Adrenal gland (tissue), 12 donors: ENCODE data around the gene PIPOX. TPM values are rescaled to one million over a fixed set of nuclear protein-coding genes. Genes with fewer than 3 reads are reported as not detected.

Source experiments
- DNase-seq, 7 donors: peaks; one replicate each; pipeline ENCODE4 v3.0.0-alpha.2; 2019 to 2020
- H3K27ac ChIP-seq, 5 donors: fragments of 200-600 bp; sonication (generic) in 4 of 5; 1 replicate in 3 of 5; 2 replicates in 2 of 5; pipeline versions ENCODE4 v1.5.1 to v1.8.0; 2016 to 2020; ENCODE audit warnings: mild to moderate bottlenecking in 1 of 5
- H3K27me3 ChIP-seq: fragments of 200-600 bp; 2 replicates; pipeline ENCODE4 v1.8.0; 2021
- H3K36me3 ChIP-seq, 2 donors: fragments of 200-600 bp; replicated peaks in 1 of 2; 1 replicate in 1 of 2; 2 replicates in 1 of 2; pipeline versions ENCODE4 v1.5.1 to v1.8.0; 2018 to 2022
- H3K4me1 ChIP-seq, 2 donors: fragments of 200-600 bp; replicated peaks in 1 of 2; 1 replicate in 1 of 2; 2 replicates in 1 of 2; pipeline versions ENCODE4 v1.5.1 to v1.8.0; 2018 to 2021
- H3K4me3 ChIP-seq, 4 donors: fragments of 200-600 bp; sonication (generic) in 3 of 4; one replicate each; pipeline ENCODE4 v1.5.1; 2016 to 2018
- H3K9me3 ChIP-seq, 3 donors: fragments of 200-600 bp; sonication (generic) in 1 of 3; replicated peaks in 1 of 3; 1 replicate in 2 of 3; 2 replicates in 1 of 3; pipeline versions ENCODE4 v1.5.1 to v1.8.0; 2016 to 2021
- CTCF ChIP-seq, 6 experiments: fragments of 450-650 bp in 4 of 6; fragments of 200-600 bp in 2 of 6; sonication (generic) in 1 of 6; IDR thresholded peaks; 1 replicate in 5 of 6; 2 replicates in 1 of 6; pipeline versions ENCODE4 v1.5.1 to v1.8.0; 2016 to 2021; ENCODE audit warnings: antibody characterized with exemption in 6 of 6, mild to moderate bottlenecking in 2 of 6, moderate library complexity in 1 of 6
- POLR2A ChIP-seq, 2 donors: fragments of 450-650 bp; IDR thresholded peaks; one replicate each; pipeline ENCODE4 v1.6.1; 2017; ENCODE audit warnings: antibody characterized with exemption in 2 of 2, mild to moderate bottlenecking in 2 of 2, moderate library complexity in 1 of 2
- WGBS, 4 donors: extraction: QIAGEN DNeasy Blood & Tissue Kit in 2 of 4; methylation state at CpG; one replicate each; pipeline versions ENCODE4 v1.1.5 to v1.1.7; 2013 to 2017; 5-methylcytosine and 5-hydroxymethylcytosine counted together
- intact Hi-C, 2 donors: fragments of 100-400 bp; cut with DNase I; formaldehyde crosslinking; loops; one replicate each; pipeline versions ENCODE4 v1.14.1 to v1.15.0; 2022 to 2023
- polyA plus RNA-seq, 3 donors: library from polyadenylated mRNA; stranded (reverse); fragments of 200-250 nt in 2 of 3; fragments of 350-450 nt in 1 of 3; fragmentation: Illumina TruSeq in 1 of 3; extraction: RNeasy Lipid Tissue Mini Kit (QIAGEN cat#74804) in 1 of 3; gene quantifications; one replicate each; pipeline ENCODE4 v1.2.3, GENCODE V29; 2013 to 2014
- total RNA-seq, 9 donors: library from RNA; depleted of rRNA in 4 of 9; stranded (reverse); fragments of >200 nt in 4 of 9; fragments of 120-200 nt in 1 of 9; fragmentation: NEBNext Ultra II Directional in 1 of 9; extraction: Animal tissue kit (Norgen Biotek cat#: 25700) in 1 of 9; gene quantifications; one replicate each; pipeline versions ENCODE4 v1.1.0 to v1.2.4, GENCODE V29; 2013 to 2023
- donor health status: healthy with polysubstance abuse.
- donor health status: Bipolar disorder and iron deficiency.
- donor health status: DM: yes; HTN: yes; CAD: no.
- donor health status: DM: no; HTN: no; CAD: no.
- donor health status: DM: no; HTN: no; CAD: no.
- donor health status: DM: yes; HTN: yes; CAD: no.

The PIPOX gene
- total and polyA plus RNA-seq, 12 donors, result 0.34 to 2.2 (median 1.3) TPM

- H3K4me1 ChIP-seq, result no peaks in the 10 kb centered on the region
- no peaks in the 10 kb centered on the region for H3K9me3 ChIP-seq
- 24 to 45% (median 32%) methylated on average over 5 to 6 of the region's 6 CpGs for WGBS, 4 donors
- H3K27me3 ChIP-seq, result no peaks in the 10 kb centered on the region
- intact Hi-C loops, result no loop called here
- H3K36me3 ChIP-seq, result no peaks in the 10 kb centered on the region
- no peak overlapping the region for H3K4me3 ChIP-seq
- no peak for TF ChIP-seq POLR2A (IDR thresholded peaks at IDR 0.05)
- no peak for TF ChIP-seq CTCF (IDR thresholded peaks at IDR 0.05)
- H3K27ac ChIP-seq, result no peak overlapping the region
- DNase-seq, result no peak
Measured at GRCh38 chr17:29032857-29033197, 10.1 kb upstream of the PIPOX start.

DNA sequence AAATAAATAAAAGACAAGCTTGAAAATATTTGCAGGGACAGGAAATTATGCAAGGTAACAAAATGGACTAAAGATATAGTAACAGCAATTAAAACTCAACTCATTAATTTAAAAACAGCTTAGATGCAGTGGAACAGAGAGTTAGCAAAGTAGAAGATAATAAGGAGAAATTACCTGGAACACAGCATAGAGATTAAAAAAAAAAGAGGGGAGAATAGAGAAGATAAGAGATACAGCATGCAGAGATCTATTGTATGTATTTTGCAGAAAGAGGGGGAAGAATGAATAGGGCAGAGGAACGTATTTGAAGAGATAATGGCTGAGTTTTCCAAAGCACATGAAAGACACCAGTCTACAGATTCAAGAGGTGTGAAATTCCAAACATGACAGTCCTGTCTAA lies 8.4 kb upstream of the PIPOX start:
- H3K36me3 ChIP-seq, result no peaks in the 10 kb centered on the region
- no peaks in the 10 kb centered on the region for H3K9me3 ChIP-seq
- intact Hi-C loops, result no loop called here
- peaks cover 0 to 6% of the 10 kb centered on the region in 2 donors for H3K4me1 ChIP-seq
- H3K27me3 ChIP-seq, result no peaks in the 10 kb centered on the region
- 45 to 72% (median 62%) methylated on average over 1 of the region's 1 CpG for WGBS, 4 donors
- no peak overlapping the region for H3K27ac ChIP-seq
- H3K4me3 ChIP-seq, result no peak overlapping the region
- DNase-seq, result no peak
- TF ChIP-seq POLR2A (IDR thresholded peaks at IDR 0.05) (no peak), CTCF (IDR thresholded peaks at IDR 0.05) (no peak)

GRCh38 chr17:29036584-29036983 lies 6.4 kb upstream of the PIPOX start:
- Histone ChIP-seq H3K4me1 (peaks cover 0 to 6% of the 10 kb centered on the region in 2 donors), H3K4me3 (no peak overlapping the region), H3K36me3 (no peaks in the 10 kb centered on the region), H3K9me3 (no peaks in the 10 kb centered on the region), H3K27me3 (no peaks in the 10 kb centered on the region), H3K27ac (no peak overlapping the region)
- DNase-seq, result no peak
- intact Hi-C loops, result no loop called here
- WGBS, 4 donors, result 77 to 87% (median 81%) methylated on average over 5 of the region's 5 CpGs
- TF ChIP-seq CTCF (IDR thresholded peaks at IDR 0.05), result no peak
- TF ChIP-seq POLR2A (IDR thresholded peaks at IDR 0.05), result no peak

DNA sequence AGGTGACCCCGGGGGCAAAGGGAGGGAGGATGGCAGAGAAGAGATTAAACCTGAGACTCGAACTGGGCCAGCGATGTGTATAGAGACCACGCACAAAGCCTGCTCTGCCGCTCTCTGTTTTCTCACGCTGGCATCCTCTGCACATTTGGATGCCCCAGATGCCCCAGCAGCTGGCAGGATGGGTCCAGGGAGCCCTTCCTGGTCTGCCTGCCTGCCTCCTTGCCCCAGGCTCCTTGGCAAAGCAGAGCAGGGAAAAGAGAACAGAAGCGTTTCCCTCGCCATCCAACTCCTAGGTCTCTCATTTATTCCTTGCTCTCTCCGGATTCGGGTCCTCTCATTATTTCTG lies 5.2 kb upstream of the PIPOX start:
- H3K4me1 ChIP-seq, result peaks cover 3 to 17% of the 10 kb centered on the region in 2 donors
- intact Hi-C loops, result no loop called here
- no peaks in the 10 kb centered on the region for H3K9me3 ChIP-seq
- H3K4me3 ChIP-seq, result no peak overlapping the region
- TF ChIP-seq POLR2A (IDR thresholded peaks at IDR 0.05), result no peak
- no peak for TF ChIP-seq CTCF (IDR thresholded peaks at IDR 0.05)
- H3K27me3 ChIP-seq, result no peaks in the 10 kb centered on the region
- DNase-seq, result no peak
- 68 to 77% (median 75%) methylated on average over 10 of the region's 10 CpGs for WGBS, 4 donors
- no peaks in the 10 kb centered on the region for H3K36me3 ChIP-seq
- no peak overlapping the region for H3K27ac ChIP-seq
